GM12878 (cell line): ENCODE measurements around the gene SMAD2. TPM values are rescaled to one million over a fixed set of nuclear protein-coding genes. Genes with fewer than 3 reads are reported as not detected.

Source experiments
- ATAC-seq: fragments of 200-7000 bp; cut with Tn5 transposase; 3 replicates; pipeline ENCODE4 v1.9.1; 2020; ENCODE audit warnings: mild to moderate bottlenecking, moderate library complexity
- BruUV-seq: library from RNA; stranded (reverse); fragments of 400-500 nt; replicated peaks from 2 replicates; lab custom pipeline; 2021; lab: Mats Ljungman, UMichigan
- CTCF ChIA-PET: fragments of 300-600 bp; sonication (Branson Sonifier 250); formaldehyde crosslinking; extraction: SDS; loops from one replicate; lab custom pipeline; 2021; ENCODE audit warnings: inconsistent platforms; lab: Yijun Ruan, JAX
- POLR2A ChIA-PET: fragments of 350-600 bp; formaldehyde crosslinking; extraction: SDS; loops from one replicate; lab custom pipeline; 2021; ENCODE audit warnings: inconsistent platforms; lab: Charles Lee
- RAD21 ChIA-PET: fragments of 300-600 bp; sonication (Branson Sonifier 250); formaldehyde crosslinking; loops from one replicate; lab custom pipeline; 2023; ENCODE audit warnings: antibody characterized with exemption; ENCODE audit not compliant: unreplicated experiment; lab: Charles Lee
- SMC1A ChIA-PET: fragments of 300-600 bp; sonication (Branson Sonifier 250); formaldehyde crosslinking; loops from one replicate; lab custom pipeline; 2023; ENCODE audit not compliant: unreplicated experiment, uncharacterized antibody; lab: Charles Lee
- DNase-seq: peaks from one replicate; pipeline ENCODE4 v3.0.0-alpha.2; 2011; ENCODE audit warnings: low read depth, low spot score
- FAIRE-seq: peaks from 3 replicates; lab custom pipeline; 2011; peaks lifted over from hg19 to GRCh38; lab: Jason Lieb, UNC
- H2AFZ ChIP-seq: 2 replicates; pipeline ENCODE4 v1.6.0; 2011; ENCODE audit warnings: low read depth, low read length, control low read depth; ENCODE audit not compliant: control insufficient read depth
- H3K27ac ChIP-seq: 2 replicates; pipeline ENCODE4 v1.5.1; 2011; ENCODE audit warnings: control low read depth; ENCODE audit not compliant: control insufficient read depth, insufficient read depth
- H3K27me3 ChIP-seq, 2 experiments: replicated peaks in 1 of 2; 2 replicates each; pipeline versions ENCODE4 v1.6.0 to v1.6.1; 2011; ENCODE audit warnings: low read length in 1 of 2; ENCODE audit not compliant: control insufficient read depth in 2 of 2, insufficient read depth in 2 of 2
- H3K36me3 ChIP-seq, 2 experiments: 2 replicates each; pipeline ENCODE4 v1.5.1; 2011; ENCODE audit warnings: low read length in 1 of 2; ENCODE audit not compliant: control insufficient read depth in 2 of 2, insufficient read depth in 2 of 2
- H3K4me1 ChIP-seq: 2 replicates; pipeline ENCODE4 v1.6.1; 2011; ENCODE audit warnings: mild to moderate bottlenecking, low read length, moderate library complexity, mixed read lengths; ENCODE audit not compliant: control insufficient read depth, insufficient read depth
- H3K4me2 ChIP-seq: 2 replicates; pipeline ENCODE4 v1.6.0; 2011; ENCODE audit warnings: control low read depth; ENCODE audit not compliant: control insufficient read depth, insufficient read depth
- H3K4me3 ChIP-seq: fragments of 200-600 bp; sonication (generic); 2 replicates; pipeline ENCODE4 v1.5.1; 2016
- H3K79me2 ChIP-seq: 2 replicates; pipeline ENCODE4 v1.6.0; 2011; ENCODE audit warnings: low read length; ENCODE audit not compliant: control insufficient read depth, insufficient read depth
- H3K9ac ChIP-seq: 2 replicates; pipeline ENCODE4 v1.8.0; 2011; ENCODE audit warnings: low read length, control low read depth, mixed read lengths; ENCODE audit not compliant: control insufficient read depth, insufficient read depth
- H3K9me3 ChIP-seq: replicated peaks from 3 replicates; pipeline ENCODE4 v1.5.1; 2011; ENCODE audit warnings: mild to moderate bottlenecking, low read length; ENCODE audit not compliant: control insufficient read depth, insufficient read depth
- H4K20me1 ChIP-seq: 2 replicates; pipeline ENCODE4 v1.6.0; 2011; ENCODE audit not compliant: control insufficient read depth, insufficient read depth
- EZH2 ChIP-seq: IDR thresholded peaks from 2 replicates; pipeline ENCODE4 v1.6.1; 2012; ENCODE audit warnings: low read depth, mild to moderate bottlenecking, control low read depth, inconsistent platforms, low read length, borderline replicate concordance; ENCODE audit not compliant: control insufficient read depth
- MEF2B ChIP-seq: fragments of 450-650 bp; IDR thresholded peaks from 2 replicates; pipeline ENCODE4 v1.6.1; 2018; ENCODE audit warnings: mild to moderate bottlenecking, moderate library complexity; ENCODE audit not compliant: partially characterized antibody, poor library complexity, severe bottlenecking
- RAD21 ChIP-seq: IDR thresholded peaks from 2 replicates; pipeline ENCODE4 v1.6.1; 2011; ENCODE audit warnings: mild to moderate bottlenecking, low read depth, low read length, moderate library complexity; ENCODE audit not compliant: insufficient read depth
- WGBS: methylation state at CpG from one replicate; pipeline ENCODE4 v1.1.6; 2016; ENCODE audit warnings: low lambda C conversion rate; ENCODE audit not compliant: insufficient replicate concordance, insufficient coverage; ENCODE audit errors: missing lambda C conversion rate; 5-methylcytosine and 5-hydroxymethylcytosine counted together
- in situ Hi-C: fragments of 300-500 bp; cut with MboI; formaldehyde crosslinking; loops from 9 replicates; pipeline ENCODE4 v1.14.3; 2018; ENCODE audit warnings: mixed read lengths
- intact Hi-C: fragments of 100-400 bp; cut with micrococcal nuclease; formaldehyde crosslinking; loops from one replicate; pipeline ENCODE4 v1.14.2; 2022; ENCODE audit not compliant: unreplicated experiment
- polyA plus RNA-seq, 11 experiments: library from polyadenylated mRNA; depleted of rRNA in 4 of 11; unstranded in 6 of 11; stranded (reverse) in 5 of 11; fragments of >200 nt; fragmentation: Nextera tagmentation in 4 of 11; fragmentation: Illumina TruSeq in 1 of 11; extraction: Ambion mirVana in 4 of 11; extraction: Trizol in 1 of 11; gene quantifications; 1 replicate in 1 of 11; 2 replicates in 10 of 11; pipeline versions ENCODE4 v1.2.1 to v1.2.3, GENCODE V29; 2011 to 2016; ENCODE audit warnings: inconsistent platforms in 2 of 11, missing spikeins in 2 of 11, low read depth in 1 of 11
- total RNA-seq, 4 experiments: library from RNA; depleted of rRNA in 3 of 4; stranded (reverse); fragments of >200 nt in 3 of 4; fragmentation: Illumina TruSeq in 1 of 4; extraction: Trizol in 1 of 4; gene quantifications; 2 replicates each; pipeline versions ENCODE4 v1.2.1 to v1.2.3, GENCODE V29; 2013 to 2021
- TF ChIP-seq, protein P1 (sequence below): IDR thresholded peaks from 2 replicates; pipeline ENCODE4 v1.6.1; 2012; ENCODE audit warnings: improper control_type of control experiment, low read depth, low read length; ENCODE audit not compliant: insufficient replicate concordance

SMAD2 gene
- total and polyA plus RNA-seq, 10 of the 15 experiments (the other 5 are each of a cell fraction or from before 2014, with no cell fraction given), result 28.8 to 111 (median 65.8) TPM

- intact Hi-C loops, result loop anchor here (1.0 kb wide), 1 partner anchor 15 kb away; no protein-coding TSS in a partner anchor
- no peak overlapping the region for H3K4me2 ChIP-seq
- no peaks in the 10 kb centered on the region; the same call in 1 of the 2 replicates for H4K20me1 ChIP-seq
- RAD21 ChIA-PET, result interaction anchor here (0.6 to 2.1 kb wide), 3 partner anchors 9 to 788 kb away, joined by 3 to 6 read pairs (median 4); no protein-coding TSS in a partner anchor
- BruUV-seq, result no TSS peak
- H3K36me3 ChIP-seq, result peaks cover 0 to 3% of the 10 kb centered on the region in 2 experiments; a peak in 3 of 4 replicates
- POLR2A ChIA-PET, result interaction anchor here (1.4 kb wide), 1 partner anchor 30 kb away, joined by 5 read pairs; no protein-coding TSS in a partner anchor
- CTCF ChIA-PET, result interaction anchor here (0.6 to 1.4 kb wide), 3 partner anchors 24 to 788 kb away, joined by 3 to 4 read pairs (median 3); no protein-coding TSS in a partner anchor
- TF ChIP-seq, protein P1, sequence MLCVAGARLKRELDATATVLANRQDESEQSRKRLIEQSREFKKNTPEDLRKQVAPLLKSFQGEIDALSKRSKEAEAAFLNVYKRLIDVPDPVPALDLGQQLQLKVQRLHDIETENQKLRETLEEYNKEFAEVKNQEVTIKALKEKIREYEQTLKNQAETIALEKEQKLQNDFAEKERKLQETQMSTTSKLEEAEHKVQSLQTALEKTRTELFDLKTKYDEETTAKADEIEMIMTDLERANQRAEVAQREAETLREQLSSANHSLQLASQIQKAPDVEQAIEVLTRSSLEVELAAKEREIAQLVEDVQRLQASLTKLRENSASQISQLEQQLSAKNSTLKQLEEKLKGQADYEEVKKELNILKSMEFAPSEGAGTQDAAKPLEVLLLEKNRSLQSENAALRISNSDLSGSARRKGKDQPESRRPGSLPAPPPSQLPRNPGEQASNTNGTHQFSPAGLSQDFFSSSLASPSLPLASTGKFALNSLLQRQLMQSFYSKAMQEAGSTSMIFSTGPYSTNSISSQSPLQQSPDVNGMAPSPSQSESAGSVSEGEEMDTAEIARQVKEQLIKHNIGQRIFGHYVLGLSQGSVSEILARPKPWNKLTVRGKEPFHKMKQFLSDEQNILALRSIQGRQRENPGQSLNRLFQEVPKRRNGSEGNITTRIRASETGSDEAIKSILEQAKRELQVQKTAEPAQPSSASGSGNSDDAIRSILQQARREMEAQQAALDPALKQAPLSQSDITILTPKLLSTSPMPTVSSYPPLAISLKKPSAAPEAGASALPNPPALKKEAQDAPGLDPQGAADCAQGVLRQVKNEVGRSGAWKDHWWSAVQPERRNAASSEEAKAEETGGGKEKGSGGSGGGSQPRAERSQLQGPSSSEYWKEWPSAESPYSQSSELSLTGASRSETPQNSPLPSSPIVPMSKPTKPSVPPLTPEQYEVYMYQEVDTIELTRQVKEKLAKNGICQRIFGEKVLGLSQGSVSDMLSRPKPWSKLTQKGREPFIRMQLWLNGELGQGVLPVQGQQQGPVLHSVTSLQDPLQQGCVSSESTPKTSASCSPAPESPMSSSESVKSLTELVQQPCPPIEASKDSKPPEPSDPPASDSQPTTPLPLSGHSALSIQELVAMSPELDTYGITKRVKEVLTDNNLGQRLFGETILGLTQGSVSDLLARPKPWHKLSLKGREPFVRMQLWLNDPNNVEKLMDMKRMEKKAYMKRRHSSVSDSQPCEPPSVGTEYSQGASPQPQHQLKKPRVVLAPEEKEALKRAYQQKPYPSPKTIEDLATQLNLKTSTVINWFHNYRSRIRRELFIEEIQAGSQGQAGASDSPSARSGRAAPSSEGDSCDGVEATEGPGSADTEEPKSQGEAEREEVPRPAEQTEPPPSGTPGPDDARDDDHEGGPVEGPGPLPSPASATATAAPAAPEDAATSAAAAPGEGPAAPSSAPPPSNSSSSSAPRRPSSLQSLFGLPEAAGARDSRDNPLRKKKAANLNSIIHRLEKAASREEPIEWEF, result no peak
- TF ChIP-seq EZH2 (no peak), MEF2B (no peak), RAD21 (no peak)
- ATAC-seq, result no peak
- FAIRE-seq, result no peak
- in situ Hi-C loops, result no loop called here
- peaks cover 69% of the 10 kb centered on the region for H3K79me2 ChIP-seq
- WGBS, result 93% methylated on average over 2 of the region's 2 CpGs
- no peak overlapping the region for H2AFZ ChIP-seq
- DNase-seq, result no peak
- peaks cover 14% of the 10 kb centered on the region; the same call in 1 of the 2 replicates for H3K4me1 ChIP-seq
- H3K9ac ChIP-seq, result no peak overlapping the region
- no peak overlapping the region for H3K4me3 ChIP-seq
- SMC1A ChIA-PET, result interaction anchor here (0.6 to 2.6 kb wide), 7 partner anchors 11 to 73 kb away, joined by 3 to 10 read pairs (median 4); no protein-coding TSS in a partner anchor
- no peaks in the 10 kb centered on the region; the same call in none of the 3 replicates for H3K9me3 ChIP-seq
- H3K27me3 ChIP-seq, result no peaks in the 10 kb centered on the region
- H3K27ac ChIP-seq, result no peak overlapping the region
These were observed 31.8 kb downstream of the SMAD2 start for GRCh38 chr18:47898696-47899095.
